ENCODE measurements around the gene GNB2.
A peak's percentile ranks its signal among the peaks of the same experiment; 100 is the strongest.

GNB2 gene

DNA sequence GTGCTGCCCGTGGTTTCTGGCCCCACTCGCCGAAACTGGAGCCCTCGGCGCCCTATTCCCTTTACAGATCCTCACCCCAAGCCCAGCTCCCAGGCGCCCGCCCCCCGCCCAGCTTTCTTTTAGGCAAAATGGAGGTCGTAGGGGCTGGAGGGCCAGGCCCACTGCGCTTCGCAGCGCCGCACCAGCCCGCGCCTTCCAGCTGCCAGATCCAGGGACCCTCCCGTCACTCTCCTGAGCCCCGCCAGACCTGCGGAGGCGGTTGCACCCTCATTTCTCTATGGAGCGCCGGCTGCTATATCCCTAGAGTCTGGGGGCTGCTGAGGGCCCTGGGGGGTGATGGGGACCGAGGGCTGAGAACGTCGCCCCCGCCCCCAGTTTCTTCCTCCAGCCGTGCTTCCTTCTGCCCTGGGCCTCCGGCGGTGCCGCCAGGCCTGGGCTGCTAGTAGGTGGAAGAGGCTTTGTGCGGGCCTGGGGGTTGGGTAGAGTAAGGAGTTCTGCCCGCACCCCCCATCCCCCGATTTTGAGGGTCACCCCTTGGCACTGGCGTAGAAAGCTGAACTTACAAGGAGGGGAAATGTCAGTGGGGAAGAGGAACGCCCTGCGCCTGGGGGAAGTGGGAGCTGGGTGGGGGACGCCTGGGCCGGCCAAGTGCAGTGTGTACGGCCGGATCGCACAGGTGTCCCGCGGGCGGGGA is 1.0 kb downstream of the GNB2 start:
- no peak for TF ChIP-seq ZNF274 (IDR thresholded peaks at IDR 0.05; ENCODE audit: low read depth, low read length)
- peak overlapping the region; percentile 96 for H3K4me3 ChIP-seq (ENCODE audit: low read length)

- H3K4me3 ChIP-seq (ENCODE audit: low read length): peak overlapping the region; percentile 96
- TF ChIP-seq ZNF274 (IDR thresholded peaks at IDR 0.05; ENCODE audit: low read depth, low read length): no peak
These were observed 1.5 kb downstream of the GNB2 start for GRCh38 chr7:100675105-100675451.

DNA sequence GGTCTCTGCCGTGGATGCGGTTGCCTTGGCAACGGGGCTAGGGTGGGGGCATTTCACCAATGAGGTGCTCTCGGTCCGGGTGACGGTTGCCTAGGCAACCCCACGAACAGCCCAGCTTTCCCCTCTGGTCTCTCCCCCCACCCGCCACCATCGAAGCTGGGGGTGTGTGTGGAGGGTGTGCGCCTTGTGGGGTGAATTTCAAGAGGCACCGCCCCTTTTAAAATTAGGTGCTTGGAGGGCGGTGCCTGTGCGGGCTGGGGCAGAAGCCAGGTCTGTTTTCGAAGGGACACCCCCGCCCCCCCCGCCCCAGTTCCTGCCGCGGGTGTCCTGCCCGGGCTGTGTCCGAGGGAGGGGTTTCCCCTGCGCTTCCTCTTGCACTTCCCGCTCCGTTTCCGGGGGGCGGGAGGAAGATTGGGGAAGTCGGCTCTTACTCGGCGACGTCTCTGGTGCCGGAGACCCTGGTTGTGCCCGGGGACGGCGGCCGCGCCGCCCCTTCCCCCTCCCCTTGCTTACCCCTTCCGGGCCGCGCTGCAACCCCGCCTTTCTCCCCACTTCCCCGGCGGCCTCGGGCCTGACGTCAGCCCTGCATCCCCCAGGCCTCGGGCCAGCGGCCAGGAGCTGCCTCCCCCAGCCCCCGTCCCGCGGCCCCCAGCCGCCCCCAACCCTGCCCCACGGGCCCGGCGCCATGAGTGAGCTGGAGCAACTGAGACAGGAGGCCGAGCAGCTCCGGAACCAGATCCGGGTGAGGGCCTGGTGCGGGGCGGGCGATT is 2.2 kb downstream of the GNB2 start:
- TF ChIP-seq ZNF274 (IDR thresholded peaks at IDR 0.05; ENCODE audit: low read depth, low read length): no peak
- peak overlapping the region; percentile 96 for H3K4me3 ChIP-seq (ENCODE audit: low read length)

- no peak overlapping the region for H3K4me3 ChIP-seq (ENCODE audit: low read length)
- TF ChIP-seq ZNF274 (IDR thresholded peaks at IDR 0.05; ENCODE audit: low read depth, low read length): no peak
These were observed 3.2 kb downstream of the GNB2 start for GRCh38 chr7:100676501-100677306.

GRCh38 chr7:100677308-100678267 is 4.0 kb downstream of the GNB2 start:
- H3K4me3 ChIP-seq (ENCODE audit: low read length): no peak overlapping the region
- TF ChIP-seq ZNF274 (IDR thresholded peaks at IDR 0.05; ENCODE audit: low read depth, low read length): no peak

- TF ChIP-seq ZNF274 (IDR thresholded peaks at IDR 0.05; ENCODE audit: low read depth, low read length): no peak
- no peak overlapping the region for H3K4me3 ChIP-seq (ENCODE audit: low read length)
These were observed 4.9 kb downstream of the GNB2 start for GRCh38 chr7:100678291-100678984.

- no peak overlapping the region for H3K4me3 ChIP-seq (ENCODE audit: low read length)
- no peak for TF ChIP-seq ZNF274 (IDR thresholded peaks at IDR 0.05; ENCODE audit: low read depth, low read length)
These were observed 5.8 kb downstream of the GNB2 start for GRCh38 chr7:100679129-100679926.

DNA sequence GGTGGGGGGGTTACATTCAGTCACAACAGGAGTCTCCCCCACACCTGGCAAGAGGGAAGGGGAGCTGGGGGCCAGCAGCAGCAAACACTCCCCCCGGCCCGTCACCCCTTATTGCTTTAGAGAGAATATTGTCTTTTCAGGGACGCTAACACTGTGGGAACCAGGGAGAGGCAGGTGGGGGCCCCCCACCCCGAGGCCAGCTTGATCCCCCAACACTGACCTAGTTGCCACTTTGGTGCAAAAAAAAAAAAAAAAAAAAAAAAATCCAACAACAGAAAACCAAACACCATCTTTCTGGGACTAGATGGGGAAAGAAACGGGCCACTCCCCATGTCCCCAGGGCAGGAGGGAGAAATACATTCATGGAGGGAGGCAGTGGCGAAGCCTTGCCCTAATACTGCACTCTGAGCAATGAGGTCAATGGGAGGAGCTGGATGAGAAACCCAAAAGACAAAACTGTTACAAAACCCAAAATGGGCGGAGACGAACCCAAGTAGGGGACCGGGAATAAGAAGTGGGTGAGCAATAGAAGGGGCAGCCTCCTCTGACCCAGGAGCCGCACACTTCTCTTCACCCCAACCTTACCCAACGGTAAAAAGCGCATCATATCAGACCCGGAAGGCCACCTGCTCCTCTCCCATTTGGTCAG is 6.5 kb downstream of the GNB2 start:
- H3K4me3 ChIP-seq (ENCODE audit: low read length): no peak overlapping the region
- no peak for TF ChIP-seq ZNF274 (IDR thresholded peaks at IDR 0.05; ENCODE audit: low read depth, low read length)

DNA sequence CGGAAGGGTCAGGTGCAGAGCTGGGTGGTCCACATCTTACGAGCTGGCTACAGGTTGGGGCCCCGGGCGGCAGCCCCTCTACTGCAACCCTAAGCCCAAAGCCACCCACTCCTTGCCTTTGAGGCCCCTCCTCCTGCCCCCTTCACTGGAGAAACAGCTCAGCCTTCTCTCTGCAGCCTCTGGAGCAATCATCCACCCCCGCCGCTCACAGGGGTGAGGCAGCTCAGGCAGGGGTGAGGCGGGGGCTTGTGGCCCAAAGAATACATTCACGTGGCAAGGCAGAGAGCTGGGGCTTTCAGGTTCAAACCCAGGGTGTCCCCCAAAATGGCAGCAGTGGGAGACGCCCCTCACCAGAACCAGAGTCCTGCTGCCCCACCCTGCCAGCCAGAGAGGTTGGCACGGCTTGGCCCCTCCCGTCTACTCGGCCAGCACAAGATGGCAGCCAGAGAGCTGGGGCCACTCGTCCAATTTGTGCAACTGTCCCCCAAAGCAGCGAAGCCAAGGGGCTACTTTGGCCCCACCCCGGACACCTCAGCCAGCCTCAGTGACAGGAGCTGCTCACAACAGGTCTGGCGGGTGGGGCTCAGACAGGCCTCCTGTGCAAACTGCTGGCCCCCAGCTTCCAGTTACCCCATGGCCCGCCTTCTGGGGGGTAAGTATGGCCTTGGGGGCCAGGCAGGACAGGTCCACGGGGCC is 7.2 kb downstream of the GNB2 start:
- TF ChIP-seq ZNF274 (IDR thresholded peaks at IDR 0.05; ENCODE audit: low read depth, low read length): no peak
- no peak overlapping the region for H3K4me3 ChIP-seq (ENCODE audit: low read length)

- no peak overlapping the region for H3K4me3 ChIP-seq (ENCODE audit: low read length)
- no peak for TF ChIP-seq ZNF274 (IDR thresholded peaks at IDR 0.05; ENCODE audit: low read depth, low read length)
These were observed 8.1 kb downstream of the GNB2 start for GRCh38 chr7:100681491-100682227.

Measured in GM08714 (cell line).